Keratinocyte (primary cell): ENCODE measurements around the gene PRPF4. TPM values are rescaled to one million over a fixed set of nuclear protein-coding genes. Genes with fewer than 3 reads are reported as not detected.
"Not testable (repeated sequence)": the region's sequence is repeated elsewhere in the genome, so short reads cannot be mapped to it uniquely, and the experiment has no call there.

Experiments
- DNase-seq: peaks from one replicate; pipeline ENCODE4 v3.0.0-alpha.2; 2011; ENCODE audit warnings: low read depth, missing footprints, low spot score
- FAIRE-seq: peaks from 2 replicates; lab custom pipeline; 2011; peaks lifted over from hg19 to GRCh38; lab: Jason Lieb, UNC
- H2AFZ ChIP-seq: 2 replicates; pipeline ENCODE4 v1.6.0; 2012; ENCODE audit warnings: low read length, control low read depth, inconsistent platforms; ENCODE audit not compliant: control insufficient read depth
- H3K27ac ChIP-seq: 2 replicates; pipeline ENCODE4 v1.5.1; 2011; ENCODE audit warnings: low read length; ENCODE audit not compliant: control insufficient read depth, insufficient read depth
- H3K27me3 ChIP-seq: 3 replicates; pipeline ENCODE4 v1.6.0; 2011; ENCODE audit warnings: low read length; ENCODE audit not compliant: control insufficient read depth, insufficient read depth; ENCODE audit errors: extremely low read depth
- H3K36me3 ChIP-seq, 2 experiments: 2 replicates in 1 of 2; 3 replicates in 1 of 2; pipeline ENCODE4 v1.5.1; 2011; ENCODE audit warnings: low read length in 2 of 2, mild to moderate bottlenecking in 1 of 2; ENCODE audit not compliant: control insufficient read depth in 2 of 2, insufficient read depth in 2 of 2; ENCODE audit errors: extremely low read depth in 1 of 2
- H3K4me1 ChIP-seq: 3 replicates; pipeline ENCODE4 v1.5.1; 2011; ENCODE audit warnings: low read length; ENCODE audit not compliant: control insufficient read depth, insufficient read depth; ENCODE audit errors: extremely low read depth
- H3K4me2 ChIP-seq: 3 replicates; pipeline ENCODE4 v1.6.0; 2011; ENCODE audit warnings: low read depth, low read length; ENCODE audit not compliant: control insufficient read depth, insufficient read depth; ENCODE audit errors: extremely low read depth
- H3K4me3 ChIP-seq, 3 experiments: fragments of 200-600 bp in 1 of 3; sonication (generic) in 1 of 3; 2 replicates in 2 of 3; 3 replicates in 1 of 3; pipeline ENCODE4 v1.5.1; 2011 to 2016; ENCODE audit warnings: low read length in 3 of 3, mild to moderate bottlenecking in 3 of 3, control low read depth in 2 of 3, inconsistent platforms in 1 of 3, low read depth in 1 of 3, mixed read lengths in 1 of 3, mixed run types in 1 of 3, moderate library complexity in 1 of 3; ENCODE audit not compliant: control insufficient read depth in 2 of 3, insufficient read depth in 2 of 3; ENCODE audit errors: extremely low read depth in 1 of 3
- H3K79me2 ChIP-seq: 2 replicates; pipeline ENCODE4 v1.6.0; 2012; ENCODE audit warnings: low read length; ENCODE audit not compliant: control insufficient read depth, insufficient read depth
- H3K9ac ChIP-seq: 3 replicates; pipeline ENCODE4 v1.6.0; 2011; ENCODE audit warnings: low read length; ENCODE audit not compliant: control insufficient read depth, insufficient read depth; ENCODE audit errors: extremely low read depth
- H3K9me1 ChIP-seq: 3 replicates; pipeline ENCODE4 v1.6.0; 2011; ENCODE audit warnings: low read length; ENCODE audit not compliant: control insufficient read depth, insufficient read depth; ENCODE audit errors: extremely low read depth
- H3K9me3 ChIP-seq: 2 replicates; pipeline ENCODE4 v1.5.1; 2012; ENCODE audit warnings: low read depth, low read length; ENCODE audit not compliant: control insufficient read depth
- H4K20me1 ChIP-seq: 3 replicates; pipeline ENCODE4 v1.6.0; 2011; ENCODE audit warnings: low read length; ENCODE audit not compliant: control insufficient read depth, insufficient read depth; ENCODE audit errors: extremely low read depth
- CTCF ChIP-seq, 3 experiments: IDR thresholded peaks in 1 of 3; conservative IDR thresholded peaks in 1 of 3; optimal IDR thresholded peaks in 1 of 3; 2 replicates in 2 of 3; 3 replicates in 1 of 3; pipeline versions ENCODE3 to v1.5.1; 2011; ENCODE audit warnings: low read length in 3 of 3, mild to moderate bottlenecking in 3 of 3, moderate library complexity in 2 of 3, control low read depth in 1 of 3, inconsistent platforms in 1 of 3; ENCODE audit not compliant: insufficient read depth in 2 of 3; ENCODE audit errors: extremely low read depth in 1 of 3
- EZH2 ChIP-seq: IDR thresholded peaks from one replicate; pipeline ENCODE4 v1.6.1; 2012; ENCODE audit warnings: inconsistent platforms, mild to moderate bottlenecking, low read length, moderate library complexity
- dilution Hi-C: fragments of 300-500 bp; cut with MboI; formaldehyde crosslinking; loops from one replicate; pipeline ENCODE4 v1.7.0; 2020; ENCODE audit warnings: low sequenced_read_pairs; ENCODE audit not compliant: extremely low pct_ligation_motif_present
- polyA plus RNA-seq, 5 experiments: library from polyadenylated mRNA; depleted of rRNA in 3 of 5; stranded (reverse) in 3 of 5; stranded (forward) in 1 of 5; unstranded in 1 of 5; fragments of >200 nt; gene quantifications; 1 replicate in 1 of 5; 2 replicates in 3 of 5; 3 replicates in 1 of 5; pipeline versions ENCODE4 v1.2.1 to v1.2.3, GENCODE V29; 2011 to 2012; ENCODE audit warnings: missing spikeins in 2 of 5, low read depth in 1 of 5, low replicate concordance in 1 of 5

The PRPF4 gene
- polyA plus RNA-seq, 1 donor (not counting 4 experiments of a cell fraction or from before 2014, with no cell fraction given): 28.8 TPM

- dilution Hi-C loops: no loop called here
- Histone ChIP-seq H3K9ac (no peak overlapping the region), H3K27me3 (no peaks in the 10 kb centered on the region), H3K9me1 (no peaks in the 10 kb centered on the region), H4K20me1 (no peaks in the 10 kb centered on the region), H3K4me3 (no peak overlapping the region), H3K4me1 (no peaks in the 10 kb centered on the region), H3K36me3 (peaks cover 32 to 35% of the 10 kb centered on the region in 2 experiments), H3K27ac (no peak overlapping the region), H3K79me2 (no peaks in the 10 kb centered on the region), H2AFZ (no peak overlapping the region), H3K9me3 (no peaks in the 10 kb centered on the region), H3K4me2 (no peak overlapping the region)
- FAIRE-seq (no peak), DNase-seq (no peak)
- no peak for TF ChIP-seq EZH2
- no peak for TF ChIP-seq CTCF (optimal IDR thresholded peaks at IDR 0.05 in 1 of 3, IDR thresholded peaks at IDR 0.05 in 1 of 3, conservative IDR thresholded peaks at IDR 0.05 in 1 of 3; ENCODE audit: extremely low read depth in 1 of 3, insufficient read depth in 2 of 3, low read length in 3 of 3)
Observed at GRCh38 chr9:113290052-113290607, 14.7 kb downstream of the PRPF4 start.

- no peak overlapping the region for H3K27ac ChIP-seq
- H4K20me1 ChIP-seq: no peaks in the 10 kb centered on the region
- peaks cover 15 to 18% of the 10 kb centered on the region in 2 experiments for H3K36me3 ChIP-seq
- H3K79me2 ChIP-seq: no peaks in the 10 kb centered on the region
- H3K27me3 ChIP-seq: no peaks in the 10 kb centered on the region
- H3K4me2 ChIP-seq: no peak overlapping the region
- no peaks in the 10 kb centered on the region for H3K4me1 ChIP-seq
- dilution Hi-C loops: no loop called here
- TF ChIP-seq CTCF (optimal IDR thresholded peaks at IDR 0.05 in 1 of 3, IDR thresholded peaks at IDR 0.05 in 1 of 3, conservative IDR thresholded peaks at IDR 0.05 in 1 of 3; ENCODE audit: extremely low read depth in 1 of 3, insufficient read depth in 2 of 3, low read length in 3 of 3): no peak
- TF ChIP-seq EZH2: no peak
- no peak overlapping the region for H3K4me3 ChIP-seq
- DNase-seq (no peak), FAIRE-seq (no peak)
- H2AFZ ChIP-seq: no peak overlapping the region
- H3K9ac ChIP-seq: no peak overlapping the region
- H3K9me3 ChIP-seq: no peaks in the 10 kb centered on the region
- H3K9me1 ChIP-seq: no peaks in the 10 kb centered on the region
Observed at GRCh38 chr9:113293285-113293878, 17.9 kb downstream of the PRPF4 start.

GRCh38 chr9:113296247-113296646 lies 20.8 kb downstream of the PRPF4 start:
- H3K9me3 ChIP-seq, H4K20me1 ChIP-seq, H3K9me1 ChIP-seq, H3K36me3 ChIP-seq, H3K27me3 ChIP-seq, FAIRE-seq, H3K27ac ChIP-seq, H3K4me2 ChIP-seq, H3K79me2 ChIP-seq, H3K4me1 ChIP-seq, H2AFZ ChIP-seq, H3K9ac ChIP-seq, DNase-seq, H3K4me3 ChIP-seq, dilution Hi-C loops: not testable (repeated sequence)
